Neutrophil (primary cell): ENCODE results near the gene NUDT4.
"Not testable (repeated sequence)": the region's sequence is repeated elsewhere in the genome, so short reads cannot be mapped to it uniquely, and the experiment has no call there.

Source experiments
- H3K27ac ChIP-seq: fragments of 200-600 bp; sonication (generic); 2 replicates; pipeline ENCODE4 v1.5.1; 2016; ENCODE audit warnings: mild to moderate bottlenecking, moderate library complexity
- H3K27me3 ChIP-seq: fragments of 200-600 bp; sonication (generic); 2 replicates; pipeline ENCODE4 v1.6.0; 2016; ENCODE audit warnings: mild to moderate bottlenecking
- H3K36me3 ChIP-seq: fragments of 200-600 bp; sonication (generic); 2 replicates; pipeline ENCODE4 v1.5.1; 2017
- H3K4me1 ChIP-seq, 2 experiments: fragments of 200-600 bp in 1 of 2; sonication (generic) in 1 of 2; 1 replicate in 1 of 2; 2 replicates in 1 of 2; pipeline versions ENCODE4 v1.5.1 to v1.6.1; 2013 to 2016; ENCODE audit warnings: low read depth in 1 of 2, low read length in 1 of 2, mild to moderate bottlenecking in 1 of 2, moderate library complexity in 1 of 2; ENCODE audit not compliant: control insufficient read depth in 1 of 2, insufficient read depth in 1 of 2
- H3K4me3 ChIP-seq, 2 experiments: fragments of 200-600 bp in 1 of 2; sonication (generic) in 1 of 2; 1 replicate in 1 of 2; 2 replicates in 1 of 2; pipeline ENCODE4 v1.5.1; 2013 to 2016; ENCODE audit warnings: low read depth in 1 of 2, low read length in 1 of 2, mild to moderate bottlenecking in 1 of 2, moderate library complexity in 1 of 2
- H3K9me3 ChIP-seq: fragments of 200-600 bp; sonication (generic); 2 replicates; pipeline ENCODE4 v1.5.1; 2016
- CTCF ChIP-seq: fragments of 200-600 bp; sonication (generic); IDR thresholded peaks from 2 replicates; pipeline ENCODE4 v1.5.1; 2016; ENCODE audit warnings: antibody characterized with exemption

NUDT4 gene

GRCh38 chr12:93378998-93379325, 1.2 kb downstream of the NUDT4 start:
- Histone ChIP-seq H3K4me3 (peak overlapping the region; percentile 87 to 95), H3K36me3 (no peaks in the 10 kb centered on the region), H3K9me3 (no peaks in the 10 kb centered on the region), H3K27ac (peak overlapping the region; percentile 81), H3K27me3 (no peaks in the 10 kb centered on the region), H3K4me1 (peaks cover 43 to 46% of the 10 kb centered on the region in 2 experiments)
- no peak for TF ChIP-seq CTCF

GRCh38 chr12:93379326-93379980, 1.7 kb downstream of the NUDT4 start:
- peaks cover 43 to 46% of the 10 kb centered on the region in 2 experiments for H3K4me1 ChIP-seq

GRCh38 chr12:93379981-93380361, 2.2 kb downstream of the NUDT4 start:
- Histone ChIP-seq H3K9me3 (no peaks in the 10 kb centered on the region), H3K27ac (peak overlapping the region; percentile 81), H3K36me3 (no peaks in the 10 kb centered on the region), H3K4me3 (peak overlapping the region; percentile 87 to 95), H3K27me3 (no peaks in the 10 kb centered on the region), H3K4me1 (peaks cover 43 to 46% of the 10 kb centered on the region in 2 experiments)
- TF ChIP-seq CTCF, result no peak

More at GRCh38 chr12:93379326-93379980, 1.7 kb downstream of the NUDT4 start:
- no peaks in the 10 kb centered on the region for H3K36me3 ChIP-seq
- TF ChIP-seq CTCF, result no peak
- H3K9me3 ChIP-seq, result no peaks in the 10 kb centered on the region
- H3K4me3 ChIP-seq, result peak overlapping the region; percentile 87 to 95
- peak overlapping the region; percentile 81 for H3K27ac ChIP-seq
- no peaks in the 10 kb centered on the region for H3K27me3 ChIP-seq

- Histone ChIP-seq H3K27ac (no peak overlapping the region), H3K9me3 (no peaks in the 10 kb centered on the region), H3K4me3 (peak overlapping the region; percentile 0 to 12), H3K4me1 (peaks cover 43 to 46% of the 10 kb centered on the region in 2 experiments), H3K27me3 (no peaks in the 10 kb centered on the region), H3K36me3 (no peaks in the 10 kb centered on the region)
- TF ChIP-seq CTCF, result no peak
Observed at GRCh38 chr12:93380480-93381121, 2.9 kb downstream of the NUDT4 start.

GRCh38 chr12:93381161-93381975, 3.6 kb downstream of the NUDT4 start:
- Histone ChIP-seq H3K9me3 (no peaks in the 10 kb centered on the region), H3K36me3 (no peaks in the 10 kb centered on the region), H3K27me3 (no peaks in the 10 kb centered on the region), H3K27ac (no peak overlapping the region), H3K4me3 (peak overlapping the region in 1 of 2 experiments; percentile 0), H3K4me1 (peaks cover 43 to 45% of the 10 kb centered on the region in 2 experiments)
- TF ChIP-seq CTCF, result no peak

- H3K4me1 ChIP-seq, result peaks cover 39 to 41% of the 10 kb centered on the region in 2 experiments
- H3K27me3 ChIP-seq, H3K4me3 ChIP-seq, H3K36me3 ChIP-seq, H3K9me3 ChIP-seq, H3K27ac ChIP-seq: not testable (repeated sequence)
Observed at GRCh38 chr12:93381976-93382437, 4.3 kb downstream of the NUDT4 start.
